Measurements from ENCODE around the gene HRC. TPM values are rescaled to one million over a fixed set of nuclear protein-coding genes. Genes with fewer than 3 reads are reported as not detected.

HRC gene
- total RNA-seq, 2 donors from 2014 or later = 0.57 to 3.9 TPM

DNA sequence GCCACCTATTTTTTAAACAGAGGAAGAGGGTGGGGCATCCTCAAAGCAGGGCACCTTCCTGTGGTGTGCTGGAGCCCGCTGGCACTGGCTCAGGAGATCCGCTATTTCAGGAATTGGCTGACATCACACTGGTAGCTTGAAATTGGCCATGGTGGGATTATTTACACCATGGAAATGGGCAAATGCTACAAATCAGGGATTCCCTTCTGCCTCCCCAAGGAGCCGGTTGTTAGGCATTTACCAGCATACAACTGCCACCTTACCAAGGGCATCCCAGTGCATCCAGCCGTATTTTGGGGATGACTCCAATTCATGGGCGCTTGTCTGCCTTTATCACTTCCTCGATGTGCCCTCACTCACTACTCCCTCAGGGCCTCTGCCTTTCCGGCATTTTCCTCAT, 14.2 kb downstream of the HRC start:
- no peaks in the 10 kb centered on the region for H3K9me3 ChIP-seq (ENCODE audit: control insufficient read depth, low read length)
- no peak overlapping the region for H3K9ac ChIP-seq (ENCODE audit: extremely low read depth, low read length, poor library complexity, severe bottlenecking)
- H3K4me1 ChIP-seq (ENCODE audit: control insufficient read depth, insufficient read depth, low read length) = no peaks in the 10 kb centered on the region
- H3K36me3 ChIP-seq (ENCODE audit: control insufficient read depth, insufficient read depth, low read length) = no peaks in the 10 kb centered on the region
- H3K4me1 Mint-ChIP-seq = peaks cover 6% of the 10 kb centered on the region
- no peak overlapping the region for H3K4me3 ChIP-seq (ENCODE audit: low read length)
- DNase-seq = no peak
- H3K27ac Mint-ChIP-seq = no peak overlapping the region
- TF ChIP-seq, protein P1, sequence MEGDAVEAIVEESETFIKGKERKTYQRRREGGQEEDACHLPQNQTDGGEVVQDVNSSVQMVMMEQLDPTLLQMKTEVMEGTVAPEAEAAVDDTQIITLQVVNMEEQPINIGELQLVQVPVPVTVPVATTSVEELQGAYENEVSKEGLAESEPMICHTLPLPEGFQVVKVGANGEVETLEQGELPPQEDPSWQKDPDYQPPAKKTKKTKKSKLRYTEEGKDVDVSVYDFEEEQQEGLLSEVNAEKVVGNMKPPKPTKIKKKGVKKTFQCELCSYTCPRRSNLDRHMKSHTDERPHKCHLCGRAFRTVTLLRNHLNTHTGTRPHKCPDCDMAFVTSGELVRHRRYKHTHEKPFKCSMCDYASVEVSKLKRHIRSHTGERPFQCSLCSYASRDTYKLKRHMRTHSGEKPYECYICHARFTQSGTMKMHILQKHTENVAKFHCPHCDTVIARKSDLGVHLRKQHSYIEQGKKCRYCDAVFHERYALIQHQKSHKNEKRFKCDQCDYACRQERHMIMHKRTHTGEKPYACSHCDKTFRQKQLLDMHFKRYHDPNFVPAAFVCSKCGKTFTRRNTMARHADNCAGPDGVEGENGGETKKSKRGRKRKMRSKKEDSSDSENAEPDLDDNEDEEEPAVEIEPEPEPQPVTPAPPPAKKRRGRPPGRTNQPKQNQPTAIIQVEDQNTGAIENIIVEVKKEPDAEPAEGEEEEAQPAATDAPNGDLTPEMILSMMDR (conservative IDR thresholded peaks at IDR 0.05) = no peak
- H3K27me3 ChIP-seq (ENCODE audit: control insufficient read depth, insufficient read depth, low read length, poor library complexity, severe bottlenecking) = no peaks in the 10 kb centered on the region
- WGBS, 2 experiments (ENCODE audit: insufficient coverage in 1 of 2, insufficient read length in 1 of 2) = 83 to 88% methylated on average over 6 to 7 of the region's 7 CpGs
- peaks cover 20% of the 10 kb centered on the region for H3K27me3 Mint-ChIP-seq (ENCODE audit: insufficient read depth)
- peaks cover 3% of the 10 kb centered on the region for H3K36me3 Mint-ChIP-seq (ENCODE audit: low read depth)
- H3K9me3 Mint-ChIP-seq = peaks cover 2% of the 10 kb centered on the region
- H3K27ac ChIP-seq (ENCODE audit: low read depth, low read length) = no peak overlapping the region
- H3K4me3 Mint-ChIP-seq = no peak overlapping the region

DNA sequence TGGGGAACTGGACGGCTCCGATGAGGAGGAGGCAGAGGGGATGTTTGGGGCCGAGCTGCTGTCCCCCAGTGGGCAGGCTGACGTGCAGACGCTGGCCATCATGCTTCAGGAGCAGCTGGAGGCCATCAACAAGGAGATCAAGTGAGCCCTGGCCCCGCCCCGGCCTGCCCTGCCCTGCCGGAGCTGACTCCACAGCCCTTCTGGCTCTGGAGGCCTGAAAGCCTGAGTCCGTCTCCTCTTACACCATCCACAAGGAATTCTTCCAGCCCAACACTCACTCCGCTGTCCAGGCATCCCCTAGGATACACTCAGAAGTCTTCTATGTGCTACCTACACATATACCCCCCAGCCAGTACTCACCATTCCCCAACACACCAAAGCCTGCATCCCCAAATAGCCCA, 18.4 kb downstream of the HRC start:
- TF ChIP-seq, protein P1 (conservative IDR thresholded peaks at IDR 0.05) = no peak
- Mint-ChIP-seq H3K36me3 (ENCODE audit: low read depth) (peaks cover 4% of the 10 kb centered on the region), H3K9me3 (peaks cover 2% of the 10 kb centered on the region), H3K4me1 (peaks cover 3% of the 10 kb centered on the region), H3K27ac (no peak overlapping the region), H3K27me3 (ENCODE audit: insufficient read depth) (peaks cover 23% of the 10 kb centered on the region), H3K4me3 (no peak overlapping the region)
- Histone ChIP-seq H3K27ac (ENCODE audit: low read depth, low read length) (no peak overlapping the region), H3K4me3 (ENCODE audit: low read length) (no peak overlapping the region), H3K4me1 (ENCODE audit: control insufficient read depth, insufficient read depth, low read length) (no peaks in the 10 kb centered on the region), H3K9me3 (ENCODE audit: control insufficient read depth, low read length) (no peaks in the 10 kb centered on the region), H3K9ac (ENCODE audit: extremely low read depth, low read length, poor library complexity, severe bottlenecking) (no peak overlapping the region), H3K36me3 (ENCODE audit: control insufficient read depth, insufficient read depth, low read length) (no peaks in the 10 kb centered on the region), H3K27me3 (ENCODE audit: control insufficient read depth, insufficient read depth, low read length, poor library complexity, severe bottlenecking) (no peaks in the 10 kb centered on the region)
- no peak for DNase-seq
- 86 to 88% methylated on average over 3 to 10 of the region's 10 CpGs for WGBS, 2 experiments (ENCODE audit: insufficient coverage in 1 of 2, insufficient read length in 1 of 2)

DNA sequence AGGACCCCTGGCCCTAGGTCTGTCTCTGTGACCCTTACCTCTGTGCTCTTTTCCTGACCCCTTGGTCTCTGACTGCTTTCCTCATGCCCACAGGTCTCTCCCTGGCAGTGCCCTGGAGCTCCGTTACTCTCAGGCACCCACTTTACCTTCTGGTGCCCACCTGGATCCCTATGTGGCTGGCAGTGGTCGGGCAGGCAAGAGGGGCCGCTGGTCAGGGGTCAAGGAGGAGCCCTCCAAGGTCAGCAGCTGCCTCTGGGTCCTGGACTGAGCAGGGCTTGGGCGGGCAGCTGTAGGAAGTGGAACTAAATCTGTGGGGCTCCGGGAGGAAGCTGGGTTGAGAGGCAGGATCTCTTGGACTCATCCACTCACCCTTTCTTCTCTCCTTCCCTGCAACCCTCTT, 19.5 kb downstream of the HRC start:
- H3K27me3 Mint-ChIP-seq (ENCODE audit: insufficient read depth) = peaks cover 18% of the 10 kb centered on the region
- no peak overlapping the region for H3K27ac Mint-ChIP-seq

More for the DNA sequence above, 19.5 kb downstream of the HRC start:
- Mint-ChIP-seq H3K4me1 (peaks cover 3% of the 10 kb centered on the region), H3K9me3 (peaks cover 2% of the 10 kb centered on the region), H3K36me3 (ENCODE audit: low read depth) (peaks cover 4% of the 10 kb centered on the region), H3K4me3 (no peak overlapping the region)
- no peak for DNase-seq
- H3K27ac ChIP-seq (ENCODE audit: low read depth, low read length) = no peak overlapping the region
- 97 to 100% methylated on average over 2 to 5 of the region's 5 CpGs for WGBS, 2 experiments (ENCODE audit: insufficient coverage in 1 of 2, insufficient read length in 1 of 2)
- H3K9me3 ChIP-seq (ENCODE audit: control insufficient read depth, low read length) = no peaks in the 10 kb centered on the region
- TF ChIP-seq, protein P1 (conservative IDR thresholded peaks at IDR 0.05) = no peak
- no peaks in the 10 kb centered on the region for H3K36me3 ChIP-seq (ENCODE audit: control insufficient read depth, insufficient read depth, low read length)
- no peaks in the 10 kb centered on the region for H3K4me1 ChIP-seq (ENCODE audit: control insufficient read depth, insufficient read depth, low read length)
- H3K27me3 ChIP-seq (ENCODE audit: control insufficient read depth, insufficient read depth, low read length, poor library complexity, severe bottlenecking) = no peaks in the 10 kb centered on the region
- H3K4me3 ChIP-seq (ENCODE audit: low read length) = no peak overlapping the region
- H3K9ac ChIP-seq (ENCODE audit: extremely low read depth, low read length, poor library complexity, severe bottlenecking) = no peak overlapping the region
